ENCODE measurements around the gene NRG3.
"Not testable (repeated sequence)": the region's sequence is repeated elsewhere in the genome, so short reads cannot be mapped to it uniquely, and the experiment has no call there.

DNA sequence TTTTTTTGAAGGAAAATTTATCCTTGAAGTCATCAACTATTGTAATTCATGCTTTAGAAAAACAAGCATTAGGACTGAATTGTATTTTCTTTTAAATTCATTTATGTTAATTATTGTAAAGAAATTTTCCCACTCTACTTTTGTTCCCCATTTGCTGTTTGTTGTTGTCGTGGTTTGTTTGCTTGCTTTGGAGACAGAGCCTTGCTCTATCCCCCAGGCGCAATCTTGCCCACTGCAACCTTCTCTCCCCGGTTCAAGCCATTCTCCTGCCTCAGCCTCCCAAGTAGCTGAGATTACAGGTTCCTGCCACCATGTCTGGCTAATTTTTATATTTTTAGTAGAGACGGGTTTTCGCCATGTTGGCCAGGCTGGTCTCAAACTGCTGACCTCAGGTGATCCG lies 192.2 kb downstream of the NRG3 start:
- not testable (repeated sequence) for TF ChIP-seq POLR2AphosphoS5 (IDR thresholded peaks at IDR 0.05; ENCODE audit: borderline replicate concordance, low read depth, low read length); EZH2 (IDR thresholded peaks at IDR 0.05)

All from SK-N-MC (cell line).